GM13977 (cell line): ENCODE data around the gene ARID3B.

Experiments used
- DNase-seq: peaks from one replicate; pipeline ENCODE4 v3.0.0; 2012; ENCODE audit warnings: low spot score
- CTCF ChIP-seq: IDR thresholded peaks from 2 replicates; pipeline ENCODE4 v1.5.1; 2012; ENCODE audit warnings: mild to moderate bottlenecking, control low read depth; ENCODE audit not compliant: insufficient read depth; ENCODE audit errors: extremely low read depth, missing control alignments
- in situ Hi-C: fragments of 300-500 bp; cut with MboI; formaldehyde crosslinking; loops from one replicate; pipeline ENCODE4 v1.12.0; 2022; ENCODE audit warnings: low sequenced_read_pairs, low pct_unique_long_range_greater_than_20kb, mixed read lengths, inconsistent platforms; ENCODE audit not compliant: unreplicated experiment

The ARID3B gene

GRCh38 chr15:74519311-74519710 lies 21.7 kb upstream of the ARID3B start:
- no peak for TF ChIP-seq CTCF
- in situ Hi-C loops = no loop called here
- DNase-seq = no peak

GRCh38 chr15:74520407-74520806 lies 20.6 kb upstream of the ARID3B start:
- in situ Hi-C loops = no loop called here
- no peak for DNase-seq
- TF ChIP-seq CTCF = no peak

DNA sequence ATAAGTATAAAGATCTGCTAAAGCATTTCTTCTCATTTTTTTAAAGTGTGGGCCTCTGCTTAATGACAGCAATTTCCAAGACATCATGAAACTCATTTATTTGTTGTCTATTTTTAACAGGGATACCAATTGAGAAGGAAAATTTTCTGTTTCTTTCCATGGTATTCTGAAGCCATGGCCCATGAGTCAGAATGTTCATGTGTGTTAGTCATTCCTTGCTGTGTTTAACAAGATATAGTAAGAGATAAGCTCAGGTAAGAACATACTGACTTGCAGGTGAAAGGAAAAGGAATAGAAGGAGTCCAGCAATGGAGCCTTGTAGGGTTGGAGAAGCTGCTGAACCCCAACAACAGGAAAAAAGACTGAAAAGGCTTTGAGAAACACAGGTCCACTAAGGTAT lies 17.0 kb upstream of the ARID3B start:
- in situ Hi-C loops = no loop called here
- no peak for TF ChIP-seq CTCF
- DNase-seq = no peak

GRCh38 chr15:74525309-74525708 lies 15.7 kb upstream of the ARID3B start:
- DNase-seq = no peak
- in situ Hi-C loops = no loop called here
- no peak for TF ChIP-seq CTCF

DNA sequence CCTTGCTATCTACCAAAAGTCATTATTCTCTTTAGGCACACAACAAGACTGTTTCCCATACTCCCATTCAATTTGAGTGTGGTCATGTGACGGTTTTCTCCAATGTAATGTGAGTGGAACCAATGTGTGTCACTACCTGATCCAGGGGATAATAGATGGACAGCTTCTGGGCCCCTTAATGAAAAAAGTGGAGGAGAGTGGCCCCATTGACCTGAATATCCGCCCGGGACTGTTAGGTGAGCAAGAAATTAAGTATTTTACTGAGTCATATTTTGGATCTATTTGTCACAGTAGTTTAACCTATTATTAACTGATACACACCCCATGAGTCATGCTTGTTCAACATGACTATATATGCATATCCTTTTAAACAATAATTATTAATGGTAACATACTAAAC lies 15.1 kb upstream of the ARID3B start:
- in situ Hi-C loops = no loop called here
- no peak for DNase-seq

GRCh38 chr15:74528876-74529275 lies 12.1 kb upstream of the ARID3B start:
- in situ Hi-C loops = no loop called here
- no peak for DNase-seq
- TF ChIP-seq CTCF = no peak

More for the DNA sequence above, 15.1 kb upstream of the ARID3B start:
- TF ChIP-seq CTCF = no peak

DNA sequence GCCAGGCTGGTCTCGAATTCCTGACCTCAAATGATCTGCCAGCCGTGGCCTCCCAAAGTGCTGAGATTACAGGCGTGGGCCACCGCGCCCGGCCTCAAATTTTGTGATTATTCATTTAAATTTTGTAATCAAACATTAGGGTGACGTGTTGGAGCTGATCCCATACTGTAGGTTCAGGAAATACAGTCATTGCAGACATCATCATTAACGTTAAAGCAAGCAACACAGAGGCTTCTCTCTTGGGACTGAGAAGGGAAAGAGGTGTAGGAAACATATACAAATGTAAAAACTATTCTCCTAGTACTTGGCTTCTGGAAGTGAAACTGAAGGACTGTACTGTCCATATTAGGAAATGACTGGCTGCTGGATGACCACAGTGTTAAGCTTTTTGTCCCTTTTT lies 11.1 kb upstream of the ARID3B start:
- no peak for TF ChIP-seq CTCF
- DNase-seq = no peak

More for the DNA sequence above, 11.1 kb upstream of the ARID3B start:
- in situ Hi-C loops = no loop called here
